ENCODE results near the gene RAB34.
"Not testable (repeated sequence)": the region's sequence is repeated elsewhere in the genome, so short reads cannot be mapped to it uniquely, and the experiment has no call there.

RAB34 gene

GRCh38 chr17:28746611-28747050 is 29.0 kb upstream of the RAB34 start:
- DNase-seq (ENCODE audit: low read depth in 3 of 3, low spot score in 1 of 3) = no peak

DNA sequence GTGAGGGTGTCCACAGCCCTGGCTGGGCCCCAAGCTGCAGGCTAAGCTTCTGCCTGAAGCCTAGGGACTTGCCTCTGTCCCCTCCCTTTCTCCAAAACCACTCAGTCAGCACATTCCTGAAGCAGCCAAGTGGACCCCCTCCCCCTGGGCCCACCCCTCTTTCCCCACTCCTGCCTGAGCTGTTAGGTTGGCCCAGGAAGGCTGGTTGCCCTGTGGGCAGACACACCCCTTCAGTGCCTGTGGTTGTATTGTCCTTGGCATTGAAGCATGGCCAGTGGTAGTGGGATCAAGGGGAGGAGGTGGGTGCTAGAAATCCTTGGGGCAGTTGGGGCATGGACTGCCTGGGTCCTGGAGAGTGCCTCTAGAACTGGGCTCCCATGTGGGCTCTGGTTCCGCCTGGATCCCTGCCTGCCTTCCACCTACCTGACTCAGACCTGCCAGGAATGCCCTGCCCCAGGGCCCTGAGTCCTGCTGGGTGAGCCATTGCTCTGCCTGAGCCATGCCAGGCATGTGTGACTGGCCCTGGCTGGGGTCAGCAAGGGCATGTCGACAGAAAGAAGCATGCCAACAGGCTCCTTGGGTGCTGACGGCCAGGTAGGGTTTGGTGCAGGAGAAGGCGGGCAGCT is 28.2 kb upstream of the RAB34 start:
- no peak for DNase-seq (ENCODE audit: low read depth in 3 of 3, low spot score in 1 of 3)

GRCh38 chr17:28744972-28745785 is 27.5 kb upstream of the RAB34 start:
- DNase-seq (ENCODE audit: low read depth in 3 of 3, low spot score in 1 of 3) = no peak

DNA sequence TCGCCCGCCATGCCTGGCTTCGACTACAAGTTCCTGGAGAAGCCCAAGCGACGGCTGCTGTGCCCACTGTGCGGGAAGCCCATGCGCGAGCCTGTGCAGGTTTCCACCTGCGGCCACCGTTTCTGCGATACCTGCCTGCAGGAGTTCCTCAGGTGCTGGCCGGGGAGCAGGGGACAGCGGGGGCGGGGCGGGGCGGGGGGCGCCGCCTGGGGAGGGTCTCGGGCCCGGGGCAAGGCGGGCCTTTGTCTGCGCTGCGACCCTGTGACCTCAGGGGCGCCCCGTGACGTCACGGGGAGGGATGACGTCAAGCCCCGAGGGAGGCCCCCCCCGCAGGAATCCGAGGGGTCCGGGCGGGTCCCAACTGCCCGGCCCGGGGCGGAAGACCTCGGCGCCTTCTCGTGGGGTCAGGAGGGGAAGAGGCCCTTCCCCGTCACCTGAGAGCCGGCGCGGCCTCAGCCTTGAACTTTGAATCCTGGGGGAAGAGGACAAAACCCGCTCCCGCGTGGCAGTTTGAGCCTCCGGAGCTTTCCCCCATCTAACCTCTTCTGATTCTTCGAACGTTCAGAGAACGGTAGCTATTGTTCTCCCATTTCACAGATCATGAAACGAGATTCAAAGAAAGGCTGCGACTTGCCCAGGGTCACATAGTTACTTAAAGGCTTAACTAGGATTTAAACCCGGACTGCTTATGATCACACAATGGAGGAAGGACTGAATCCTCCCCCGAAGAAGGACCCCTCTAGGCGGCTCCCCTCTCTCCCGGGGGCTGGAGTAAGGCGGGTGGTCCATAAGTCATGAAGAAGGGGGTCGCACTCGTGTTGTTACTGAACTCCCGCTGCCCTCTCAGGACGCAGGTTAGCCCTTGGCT is 26.7 kb upstream of the RAB34 start:
- DNase-seq (ENCODE audit: low read depth in 3 of 3, low spot score in 1 of 3) = peak in 1 of 3 donors; percentile 73

- DNase-seq (ENCODE audit: low read depth in 3 of 3, low spot score in 1 of 3) = peak in 1 of 3 donors; percentile 70
Observed at GRCh38 chr17:28743243-28744103, 25.8 kb upstream of the RAB34 start, which contains the start of gene TRAF4. Gene TRAF4 (plus strand): TSS chr17:28744011. CDS start chr17:28744113, 102 bp downstream.

- DNase-seq (ENCODE audit: low read depth in 3 of 3, low spot score in 1 of 3) = no peak
Observed at GRCh38 chr17:28741358-28742349, 24.0 kb upstream of the RAB34 start.

GRCh38 chr17:28740406-28741357 is 23.0 kb upstream of the RAB34 start:
- no peak for DNase-seq (ENCODE audit: low read depth in 3 of 3, low spot score in 1 of 3)

DNA sequence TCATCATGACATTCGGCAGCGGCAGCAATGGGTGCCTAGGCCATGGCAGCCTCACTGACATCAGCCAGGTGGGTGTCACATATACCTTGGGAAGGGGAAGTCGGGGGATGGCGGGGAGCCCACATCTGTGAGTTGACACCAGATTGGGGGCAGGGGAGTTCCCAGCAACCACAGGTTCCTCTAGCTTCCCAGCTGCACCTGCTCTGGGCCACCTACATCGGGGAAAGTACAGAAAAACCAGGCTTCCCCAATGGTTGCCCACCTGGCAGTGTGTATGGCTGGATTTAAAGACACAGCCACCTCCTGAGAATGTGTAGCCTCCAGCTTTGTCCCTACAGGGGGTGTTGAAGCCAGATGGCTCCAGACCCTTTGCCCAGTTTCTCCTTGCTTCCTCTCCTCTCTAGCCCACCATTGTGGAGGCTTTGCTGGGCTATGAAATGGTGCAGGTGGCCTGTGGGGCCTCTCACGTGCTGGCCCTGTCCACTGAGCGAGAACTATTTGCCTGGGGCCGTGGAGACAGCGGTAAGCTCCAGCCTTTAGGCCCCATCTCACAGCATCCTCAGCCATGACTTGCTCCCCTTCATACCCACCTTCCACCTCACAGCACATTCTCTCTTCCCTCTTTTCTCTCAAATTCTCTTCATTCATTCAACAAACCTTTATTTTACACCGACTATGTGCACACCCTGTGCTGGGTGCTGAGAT is 21.2 kb upstream of the RAB34 start:
- DNase-seq (ENCODE audit: low read depth in 3 of 3, low spot score in 1 of 3) = peak in 1 of 3 donors; percentile 49

DNA sequence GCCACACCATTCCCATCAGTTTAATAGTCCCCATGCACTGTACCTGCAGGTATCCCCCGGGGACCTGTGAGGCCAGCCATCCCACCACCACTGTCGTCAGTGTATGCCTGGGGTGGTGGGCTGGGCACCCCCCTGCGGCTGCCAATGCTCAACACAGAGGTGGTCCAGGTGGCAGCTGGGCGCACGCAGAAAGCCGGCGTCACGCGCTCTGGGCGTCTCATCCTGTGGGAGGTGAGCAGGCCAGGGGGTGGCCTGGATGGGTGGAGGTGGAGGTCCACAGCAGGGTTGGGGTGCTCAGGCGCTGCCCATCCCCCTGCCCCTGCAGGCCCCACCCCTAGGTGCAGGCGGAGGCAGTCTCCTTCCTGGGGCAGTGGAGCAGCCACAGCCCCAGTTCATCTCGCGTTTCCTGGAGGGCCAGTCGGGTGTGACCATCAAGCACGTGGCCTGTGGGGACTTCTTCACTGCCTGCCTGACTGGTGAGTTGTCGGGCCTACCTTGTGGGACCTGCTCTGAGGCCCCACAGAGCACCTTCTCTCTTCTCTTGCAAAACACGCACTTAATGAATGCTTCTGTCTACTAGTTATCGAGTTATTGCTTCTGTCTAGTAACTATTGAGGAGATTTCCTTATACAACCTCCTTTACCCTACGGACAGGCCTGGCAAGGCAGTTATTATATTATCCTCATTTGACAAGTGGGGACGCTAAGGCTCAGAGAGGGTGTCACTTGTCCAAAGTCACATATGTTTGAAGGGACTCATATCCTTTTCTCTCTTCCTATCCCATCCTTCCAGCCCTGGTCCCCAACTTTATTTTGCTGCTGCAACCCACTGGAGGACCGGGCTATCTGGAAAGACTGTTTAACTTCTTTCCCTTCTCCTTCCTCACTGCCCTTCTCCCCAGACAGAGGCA is 20.4 kb upstream of the RAB34 start:
- DNase-seq (ENCODE audit: low read depth in 3 of 3, low spot score in 1 of 3) = no peak

DNA sequence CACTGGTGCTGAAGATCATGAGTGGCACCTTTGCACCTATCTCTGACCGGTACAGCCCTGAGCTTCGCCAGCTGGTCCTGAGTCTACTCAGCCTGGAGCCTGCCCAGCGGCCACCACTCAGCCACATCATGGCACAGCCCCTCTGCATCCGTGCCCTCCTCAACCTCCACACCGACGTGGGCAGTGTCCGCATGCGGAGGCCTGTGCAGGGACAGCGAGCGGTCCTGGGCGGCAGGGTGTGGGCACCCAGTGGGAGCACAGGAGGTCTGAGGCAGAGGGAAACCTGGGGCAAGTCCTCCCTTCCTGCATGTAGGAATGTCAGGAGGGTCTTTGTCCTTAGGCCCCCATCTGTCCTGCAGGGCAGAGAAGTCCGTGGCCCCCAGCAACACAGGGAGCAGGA is 19.6 kb upstream of the RAB34 start:
- no peak for DNase-seq (ENCODE audit: low read depth in 3 of 3, low spot score in 1 of 3)

GRCh38 chr17:28735913-28736769 is 18.5 kb upstream of the RAB34 start:
- DNase-seq (ENCODE audit: low read depth in 3 of 3, low spot score in 1 of 3) = not testable (repeated sequence)

GRCh38 chr17:28735242-28735722 is 17.6 kb upstream of the RAB34 start:
- DNase-seq (ENCODE audit: low read depth in 3 of 3, low spot score in 1 of 3) = no peak

DNA sequence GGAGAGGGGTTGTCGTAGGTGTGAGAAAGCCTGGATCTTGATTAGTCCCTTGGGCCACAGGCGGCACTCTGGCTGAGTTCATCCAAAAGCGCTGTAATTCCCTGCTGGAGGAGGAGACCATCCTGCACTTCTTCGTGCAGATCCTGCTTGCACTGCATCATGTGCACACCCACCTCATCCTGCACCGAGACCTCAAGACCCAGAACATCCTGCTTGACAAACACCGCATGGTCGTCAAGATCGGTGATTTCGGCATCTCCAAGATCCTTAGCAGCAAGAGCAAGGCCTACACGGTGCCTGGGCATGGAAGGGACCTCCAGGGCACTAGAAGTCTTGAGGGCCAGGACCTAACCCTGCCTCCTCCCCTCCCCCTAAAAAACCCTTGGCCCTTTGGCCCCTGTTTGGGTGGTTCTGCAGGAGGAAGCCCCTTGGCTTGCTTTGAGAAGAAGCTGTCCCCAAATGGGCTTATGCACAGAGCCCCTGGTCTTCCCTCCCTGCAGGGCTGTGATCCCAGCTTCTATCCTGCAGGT is 17.1 kb upstream of the RAB34 start:
- DNase-seq (ENCODE audit: low read depth in 3 of 3, low spot score in 1 of 3) = no peak

GRCh38 chr17:28733346-28733745 is 15.7 kb upstream of the RAB34 start:
- DNase-seq (ENCODE audit: low read depth in 3 of 3, low spot score in 1 of 3) = no peak

GRCh38 chr17:28729950-28730330 is 12.3 kb upstream of the RAB34 start:
- no peak for DNase-seq (ENCODE audit: low read depth in 3 of 3, low spot score in 1 of 3)

Measured in stimulated activated CD4-positive, alpha-beta T cell treated with anti-CD3 and anti-CD28 coated beads, TNF-alpha, amount 100 ng/mL, for 1 hour (primary cell).